Lower lobe of right lung (tissue), 2 donors: ENCODE results near the gene MX2. TPM values are rescaled to one million over a fixed set of nuclear protein-coding genes. Genes with fewer than 3 reads are reported as not detected.
A peak's percentile ranks its signal among the peaks of the same experiment; 100 is the strongest.
"Not testable (repeated sequence)": the region's sequence is repeated elsewhere in the genome, so short reads cannot be mapped to it uniquely, and the experiment has no call there.

Experiments used
- ATAC-seq, 2 donors: fragments of 200-7000 bp; cut with Tn5 transposase; one replicate each; pipeline ENCODE4 v1.9.1; 2020 to 2022; ENCODE audit warnings: mild to moderate bottlenecking in 2 of 2, moderate library complexity in 2 of 2
- DNase-seq: peaks from one replicate; pipeline ENCODE4 v3.0.0-alpha.2; 2020
- H3K27ac ChIP-seq: fragments of 200-600 bp; one replicate; pipeline ENCODE4 v1.8.0; 2022
- H3K27me3 ChIP-seq: fragments of 200-600 bp; one replicate; pipeline ENCODE4 v1.8.0; 2022; ENCODE audit warnings: low read depth
- H3K36me3 ChIP-seq: fragments of 200-600 bp; one replicate; pipeline ENCODE4 v1.8.0; 2022; ENCODE audit warnings: mild to moderate bottlenecking
- H3K4me1 ChIP-seq: fragments of 200-600 bp; one replicate; pipeline ENCODE4 v1.8.0; 2022
- H3K4me3 ChIP-seq: fragments of 200-600 bp; one replicate; pipeline ENCODE4 v1.8.0; 2022; ENCODE audit warnings: mild to moderate bottlenecking
- H3K9me3 ChIP-seq: fragments of 200-600 bp; one replicate; pipeline ENCODE4 v1.8.0; 2022
- CTCF ChIP-seq: fragments of 200-600 bp; IDR thresholded peaks from one replicate; pipeline ENCODE4 v1.8.0; 2022; ENCODE audit warnings: antibody characterized with exemption, mild to moderate bottlenecking
- intact Hi-C: fragments of 100-400 bp; cut with DNase I; formaldehyde crosslinking; loops from one replicate; pipeline ENCODE4 v1.11.0; 2022
- total RNA-seq: library from RNA; stranded (reverse); fragmentation: NEBNext Ultra II Directional; extraction: Animal tissue kit (Norgen Biotek cat#: 25700); gene quantifications from one replicate; pipeline ENCODE4 v1.2.1, GENCODE V29; 2021
- donor health status: DM: no; HTN: yes; CAD: no; lungs with severe emphysema.

The MX2 gene
- total RNA-seq, 1 donor from 2014 or later: 35.5 TPM

GRCh38 chr21:41411449-41412089 is 49.7 kb downstream of the MX2 start:
- ATAC-seq: peak; percentile 89 to 91

GRCh38 chr21:41417505-41417904 is 55.7 kb downstream of the MX2 start:
- H3K36me3 ChIP-seq, H3K27ac ChIP-seq, H3K9me3 ChIP-seq, H3K4me3 ChIP-seq, DNase-seq, ATAC-seq, H3K27me3 ChIP-seq, intact Hi-C loops: not testable (repeated sequence)
- peaks cover 31% of the 10 kb centered on the region for H3K4me1 ChIP-seq

More at GRCh38 chr21:41411449-41412089, 49.7 kb downstream of the MX2 start:
- Histone ChIP-seq H3K4me3 (no peak overlapping the region), H3K4me1 (no peaks in the 10 kb centered on the region), H3K36me3 (peaks cover 22% of the 10 kb centered on the region), H3K9me3 (no peaks in the 10 kb centered on the region), H3K27ac (no peak overlapping the region), H3K27me3 (no peaks in the 10 kb centered on the region)
- DNase-seq: peak; percentile 86
- TF ChIP-seq CTCF: peak; percentile 26
- intact Hi-C loops: no loop called here

GRCh38 chr21:41418393-41418792 is 56.6 kb downstream of the MX2 start:
- no peaks in the 10 kb centered on the region for H3K9me3 ChIP-seq
- no peak overlapping the region for H3K4me3 ChIP-seq
- intact Hi-C loops: no loop called here
- DNase-seq (no peak), ATAC-seq (no peak)
- no peaks in the 10 kb centered on the region for H3K36me3 ChIP-seq
- peaks cover 38% of the 10 kb centered on the region for H3K4me1 ChIP-seq
- H3K27ac ChIP-seq: peak overlapping the region; percentile 91
- H3K27me3 ChIP-seq: no peaks in the 10 kb centered on the region
- TF ChIP-seq CTCF: no peak

- H3K9me3 ChIP-seq: no peaks in the 10 kb centered on the region
- ATAC-seq (no peak), DNase-seq (no peak)
- H3K4me3 ChIP-seq: no peak overlapping the region
- H3K36me3 ChIP-seq: no peaks in the 10 kb centered on the region
- H3K4me1 ChIP-seq: peaks cover 43% of the 10 kb centered on the region
- no peak for TF ChIP-seq CTCF
- intact Hi-C loops: no loop called here
- H3K27ac ChIP-seq: peak overlapping the region; percentile 91
- H3K27me3 ChIP-seq: no peaks in the 10 kb centered on the region
These were observed 57.3 kb downstream of the MX2 start for GRCh38 chr21:41418956-41419680.

- DNase-seq (peak; percentile 89), ATAC-seq (peak; percentile 92 to 94)
- Histone ChIP-seq H3K4me1 (peaks cover 43% of the 10 kb centered on the region), H3K27me3 (no peaks in the 10 kb centered on the region), H3K9me3 (no peaks in the 10 kb centered on the region), H3K27ac (peak overlapping the region; percentile 91), H3K4me3 (peak overlapping the region; percentile 74), H3K36me3 (no peaks in the 10 kb centered on the region)
- intact Hi-C loops: no loop called here
- no peak for TF ChIP-seq CTCF
These were observed 58.4 kb downstream of the MX2 start for GRCh38 chr21:41419921-41420862.

- H3K27me3 ChIP-seq, DNase-seq, H3K36me3 ChIP-seq, H3K9me3 ChIP-seq, ATAC-seq, intact Hi-C loops: not testable (repeated sequence)
- Histone ChIP-seq H3K27ac (peak overlapping the region; percentile 91), H3K4me3 (peak overlapping the region; percentile 74), H3K4me1 (peaks cover 49% of the 10 kb centered on the region)
These were observed 59.2 kb downstream of the MX2 start for GRCh38 chr21:41420998-41421397.
